Astrocyte (in vitro differentiated cells and primary cell): Measurements from ENCODE around the gene LRMDA. TPM values are rescaled to one million over a fixed set of nuclear protein-coding genes. Genes with fewer than 3 reads are reported as not detected.

Experiments
- DNase-seq: peaks from one replicate; pipeline ENCODE4 v3.0.0-alpha.2; 2010; ENCODE audit warnings: low read depth
- FAIRE-seq: peaks from 2 replicates; lab custom pipeline; 2011; peaks lifted over from hg19 to GRCh38; lab: Jason Lieb, UNC
- H2AFZ ChIP-seq: 2 replicates; pipeline ENCODE4 v1.6.0; 2012; ENCODE audit warnings: low read depth, low read length, inconsistent platforms
- H3K27ac ChIP-seq: 2 replicates; pipeline ENCODE4 v1.5.1; 2011; ENCODE audit warnings: low read depth, low read length, inconsistent platforms
- H3K27me3 ChIP-seq: 2 replicates; pipeline ENCODE4 v1.6.0; 2011; ENCODE audit warnings: low read length, inconsistent platforms; ENCODE audit not compliant: insufficient read depth
- H3K36me3 ChIP-seq: 2 replicates; pipeline ENCODE4 v1.5.1; 2011; ENCODE audit warnings: low read length, inconsistent platforms; ENCODE audit not compliant: insufficient read depth
- H3K4me1 ChIP-seq: 2 replicates; pipeline ENCODE4 v1.5.1; 2011; ENCODE audit warnings: low read length, inconsistent platforms; ENCODE audit not compliant: insufficient read depth
- H3K4me2 ChIP-seq: 2 replicates; pipeline ENCODE4 v1.6.0; 2012; ENCODE audit warnings: low read length, inconsistent platforms
- H3K4me3 ChIP-seq: 2 replicates; pipeline ENCODE4 v1.5.1; 2011; ENCODE audit warnings: low read depth, mild to moderate bottlenecking, low read length, inconsistent platforms; ENCODE audit not compliant: insufficient read depth
- H3K79me2 ChIP-seq: 2 replicates; pipeline ENCODE4 v1.6.0; 2012; ENCODE audit warnings: mild to moderate bottlenecking, low read length, inconsistent platforms; ENCODE audit not compliant: insufficient read depth
- H3K9ac ChIP-seq: 2 replicates; pipeline ENCODE4 v1.6.0; 2012; ENCODE audit warnings: mild to moderate bottlenecking, low read length, inconsistent platforms
- H3K9me3 ChIP-seq: 2 replicates; pipeline ENCODE4 v1.5.1; 2012; ENCODE audit warnings: low read depth, mild to moderate bottlenecking, low read length, inconsistent platforms; ENCODE audit not compliant: insufficient read depth
- H4K20me1 ChIP-seq: 2 replicates; pipeline ENCODE4 v1.6.0; 2012; ENCODE audit warnings: low read length, inconsistent platforms; ENCODE audit not compliant: insufficient read depth
- H3K27ac Mint-ChIP-seq: one replicate; pipeline ENCODE4 v1.8.0; 2021; ENCODE audit warnings: mild to moderate bottlenecking, mixed read lengths; ENCODE audit not compliant: unreplicated experiment
- H3K27me3 Mint-ChIP-seq: one replicate; pipeline ENCODE4 v1.8.0; 2021; ENCODE audit warnings: low read depth, mixed read lengths; ENCODE audit not compliant: unreplicated experiment
- H3K36me3 Mint-ChIP-seq: one replicate; pipeline ENCODE4 v1.8.0; 2021; ENCODE audit warnings: low read depth, mixed read lengths; ENCODE audit not compliant: unreplicated experiment
- H3K4me1 Mint-ChIP-seq: one replicate; pipeline ENCODE4 v1.8.0; 2021; ENCODE audit warnings: low read depth, mixed read lengths; ENCODE audit not compliant: unreplicated experiment
- H3K4me3 Mint-ChIP-seq: one replicate; pipeline ENCODE4 v1.8.0; 2021; ENCODE audit warnings: mild to moderate bottlenecking, moderate library complexity, mixed read lengths; ENCODE audit not compliant: unreplicated experiment
- H3K9me3 Mint-ChIP-seq: one replicate; pipeline ENCODE4 v1.8.0; 2021; ENCODE audit warnings: mild to moderate bottlenecking, mixed read lengths; ENCODE audit not compliant: unreplicated experiment
- EZH2 ChIP-seq: IDR thresholded peaks from 2 replicates; pipeline ENCODE4 v1.6.1; 2012; ENCODE audit warnings: mild to moderate bottlenecking, low read length, inconsistent platforms; ENCODE audit not compliant: insufficient read depth
- total RNA-seq: library from RNA; stranded (reverse); gene quantifications from 2 replicates; pipeline ENCODE4 v1.2.1, GENCODE V29; 2021
- TF ChIP-seq, protein P1 (sequence below): IDR thresholded peaks from 2 replicates; pipeline ENCODE4 v1.5.1; 2011; ENCODE audit warnings: low read depth, mild to moderate bottlenecking, inconsistent platforms, low read length, moderate library complexity; ENCODE audit not compliant: insufficient read depth

Gene LRMDA
- total RNA-seq, 1 donor from 2014 or later = 2.7 TPM

DNA sequence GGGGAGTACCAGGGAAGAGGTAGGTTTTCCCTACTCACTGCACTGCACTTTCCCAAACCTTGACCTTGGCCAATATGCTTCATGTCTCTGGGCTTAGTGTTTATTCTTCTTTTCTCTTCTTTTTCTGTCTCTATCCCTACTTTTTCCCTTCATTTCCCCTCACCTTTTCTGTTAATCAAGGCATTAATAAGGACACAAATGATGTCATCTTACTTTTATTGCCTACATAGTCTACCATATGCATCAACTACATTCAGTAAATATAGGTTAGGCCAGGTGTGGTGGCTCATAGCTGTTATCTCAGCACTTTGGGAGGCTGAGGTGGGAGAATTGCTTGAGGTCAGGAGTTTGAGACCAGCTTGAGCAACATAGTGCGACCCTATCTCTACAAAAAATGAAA, 16.9 kb upstream of the LRMDA start:
- Mint-ChIP-seq H3K36me3 (no peaks in the 10 kb centered on the region), H3K4me3 (no peak overlapping the region), H3K27ac (no peak overlapping the region), H3K9me3 (peaks cover 15% of the 10 kb centered on the region), H3K4me1 (peaks cover 3% of the 10 kb centered on the region), H3K27me3 (peaks cover 82% of the 10 kb centered on the region)
- no peaks in the 10 kb centered on the region for H3K36me3 ChIP-seq
- FAIRE-seq = no peak
- H3K79me2 ChIP-seq = no peaks in the 10 kb centered on the region
- peaks cover 3% of the 10 kb centered on the region for H3K4me1 ChIP-seq
- no peak overlapping the region for H2AFZ ChIP-seq
- no peak overlapping the region for H3K9ac ChIP-seq
- no peak for DNase-seq
- H3K27ac ChIP-seq = no peak overlapping the region
- H3K4me2 ChIP-seq = no peak overlapping the region
- no peak overlapping the region for H3K4me3 ChIP-seq
- TF ChIP-seq EZH2 = no peak
- TF ChIP-seq, protein P1, sequence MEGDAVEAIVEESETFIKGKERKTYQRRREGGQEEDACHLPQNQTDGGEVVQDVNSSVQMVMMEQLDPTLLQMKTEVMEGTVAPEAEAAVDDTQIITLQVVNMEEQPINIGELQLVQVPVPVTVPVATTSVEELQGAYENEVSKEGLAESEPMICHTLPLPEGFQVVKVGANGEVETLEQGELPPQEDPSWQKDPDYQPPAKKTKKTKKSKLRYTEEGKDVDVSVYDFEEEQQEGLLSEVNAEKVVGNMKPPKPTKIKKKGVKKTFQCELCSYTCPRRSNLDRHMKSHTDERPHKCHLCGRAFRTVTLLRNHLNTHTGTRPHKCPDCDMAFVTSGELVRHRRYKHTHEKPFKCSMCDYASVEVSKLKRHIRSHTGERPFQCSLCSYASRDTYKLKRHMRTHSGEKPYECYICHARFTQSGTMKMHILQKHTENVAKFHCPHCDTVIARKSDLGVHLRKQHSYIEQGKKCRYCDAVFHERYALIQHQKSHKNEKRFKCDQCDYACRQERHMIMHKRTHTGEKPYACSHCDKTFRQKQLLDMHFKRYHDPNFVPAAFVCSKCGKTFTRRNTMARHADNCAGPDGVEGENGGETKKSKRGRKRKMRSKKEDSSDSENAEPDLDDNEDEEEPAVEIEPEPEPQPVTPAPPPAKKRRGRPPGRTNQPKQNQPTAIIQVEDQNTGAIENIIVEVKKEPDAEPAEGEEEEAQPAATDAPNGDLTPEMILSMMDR = no peak
- no peaks in the 10 kb centered on the region for H4K20me1 ChIP-seq
- H3K27me3 ChIP-seq = peaks cover 25% of the 10 kb centered on the region
- no peaks in the 10 kb centered on the region for H3K9me3 ChIP-seq

- Histone ChIP-seq H3K4me1 (peaks cover 3% of the 10 kb centered on the region), H3K4me2 (no peak overlapping the region), H2AFZ (no peak overlapping the region), H3K9me3 (no peaks in the 10 kb centered on the region), H3K4me3 (no peak overlapping the region), H3K79me2 (no peaks in the 10 kb centered on the region), H3K27me3 (peaks cover 5% of the 10 kb centered on the region), H4K20me1 (no peaks in the 10 kb centered on the region), H3K9ac (no peak overlapping the region), H3K36me3 (no peaks in the 10 kb centered on the region), H3K27ac (no peak overlapping the region)
- Mint-ChIP-seq H3K36me3 (no peaks in the 10 kb centered on the region), H3K9me3 (peaks cover 5% of the 10 kb centered on the region), H3K4me1 (peaks cover 3% of the 10 kb centered on the region), H3K27ac (no peak overlapping the region), H3K4me3 (no peak overlapping the region), H3K27me3 (peaks cover 61% of the 10 kb centered on the region)
- FAIRE-seq (no peak), DNase-seq (no peak)
- TF ChIP-seq, protein P1 = no peak
- TF ChIP-seq EZH2 = no peak
Observed at GRCh38 chr10:75417522-75417927, 13.9 kb upstream of the LRMDA start.

GRCh38 chr10:75418293-75418692, 13.1 kb upstream of the LRMDA start:
- H3K27ac Mint-ChIP-seq = no peak overlapping the region
- H3K4me2 ChIP-seq = no peak overlapping the region
- no peaks in the 10 kb centered on the region for H3K36me3 ChIP-seq
- no peaks in the 10 kb centered on the region for H3K9me3 ChIP-seq
- H3K27me3 Mint-ChIP-seq = peaks cover 60% of the 10 kb centered on the region
- no peak for TF ChIP-seq EZH2
- TF ChIP-seq, protein P1 = no peak
- peaks cover 5% of the 10 kb centered on the region for H3K27me3 ChIP-seq
- peaks cover 5% of the 10 kb centered on the region for H3K9me3 Mint-ChIP-seq
- H3K79me2 ChIP-seq = no peaks in the 10 kb centered on the region
- H3K4me1 ChIP-seq = peaks cover 3% of the 10 kb centered on the region
- no peak overlapping the region for H2AFZ ChIP-seq
- peaks cover 3% of the 10 kb centered on the region for H3K4me1 Mint-ChIP-seq
- H3K4me3 ChIP-seq = no peak overlapping the region
- no peak overlapping the region for H3K27ac ChIP-seq
- no peak for DNase-seq
- H4K20me1 ChIP-seq = no peaks in the 10 kb centered on the region
- H3K36me3 Mint-ChIP-seq = no peaks in the 10 kb centered on the region
- no peak for FAIRE-seq
- H3K9ac ChIP-seq = no peak overlapping the region
- H3K4me3 Mint-ChIP-seq = no peak overlapping the region
